GM18519 (cell line): ENCODE results near the gene MACROD2.

Source experiments
- ATAC-seq: cut with Tn5 transposase; IDR thresholded peaks from one replicate; pipeline ENCODE4 v1.9.1; 2021; ENCODE audit warnings: mild to moderate bottlenecking, moderate library complexity; ENCODE audit not compliant: unreplicated experiment, low FRiP score

MACROD2 gene

GRCh38 chr20:14331646-14332045 is 336.3 kb downstream of the MACROD2 start:
- ATAC-seq: no peak

- ATAC-seq: no peak
These were observed 337.6 kb downstream of the MACROD2 start for GRCh38 chr20:14332866-14333265.

- ATAC-seq: no peak
These were observed 338.4 kb downstream of the MACROD2 start for GRCh38 chr20:14333721-14334120.

GRCh38 chr20:14334306-14334930 is 339.1 kb downstream of the MACROD2 start:
- ATAC-seq: no peak

- ATAC-seq: no peak
These were observed 339.7 kb downstream of the MACROD2 start for GRCh38 chr20:14335052-14335451.

- ATAC-seq: no peak
These were observed 341.4 kb downstream of the MACROD2 start for GRCh38 chr20:14336686-14337085.

- ATAC-seq: peak; percentile 96
These were observed 342.3 kb downstream of the MACROD2 start, which contains the start of gene FLRT3 for GRCh38 chr20:14337400-14338171. Gene FLRT3 (minus strand): TSS chr20:14337612. CDS start chr20:14327506, 10,106 bp downstream.

GRCh38 chr20:14341801-14342200 is 346.5 kb downstream of the MACROD2 start:
- no peak for ATAC-seq

- no peak for ATAC-seq
These were observed 347.6 kb downstream of the MACROD2 start for GRCh38 chr20:14342918-14343317.

- ATAC-seq: no peak
These were observed 348.3 kb downstream of the MACROD2 start for GRCh38 chr20:14343491-14344065.

- no peak for ATAC-seq
These were observed 349.4 kb downstream of the MACROD2 start for GRCh38 chr20:14344746-14345145.

GRCh38 chr20:14355791-14356190 is 360.5 kb downstream of the MACROD2 start:
- ATAC-seq: no peak

- ATAC-seq: no peak
These were observed 365.1 kb downstream of the MACROD2 start for GRCh38 chr20:14360416-14360815.

- no peak for ATAC-seq
These were observed 366.4 kb downstream of the MACROD2 start for GRCh38 chr20:14361509-14362345.

GRCh38 chr20:14374196-14374595 is 378.9 kb downstream of the MACROD2 start:
- no peak for ATAC-seq

- no peak for ATAC-seq
These were observed 380.2 kb downstream of the MACROD2 start for GRCh38 chr20:14375416-14375985.

GRCh38 chr20:14378326-14378725 is 383.0 kb downstream of the MACROD2 start:
- ATAC-seq: no peak

- no peak for ATAC-seq
These were observed 388.0 kb downstream of the MACROD2 start for GRCh38 chr20:14383335-14383734.

GRCh38 chr20:14384416-14385175 is 389.3 kb downstream of the MACROD2 start:
- ATAC-seq: no peak
